ENCODE data around the gene RIMKLB.
"Not testable (repeated sequence)": the region's sequence is repeated elsewhere in the genome, so short reads cannot be mapped to it uniquely, and the experiment has no call there.

Gene RIMKLB

GRCh38 chr12:8820676-8821407, 123.1 kb downstream of the RIMKLB start:
- DNase-seq (ENCODE audit: low spot score) = not testable (repeated sequence)

- no peak for DNase-seq (ENCODE audit: low spot score)
Observed at GRCh38 chr12:8821591-8821990, 123.8 kb downstream of the RIMKLB start.

- no peak for DNase-seq (ENCODE audit: low spot score)
Observed at GRCh38 chr12:8822298-8822697, 124.5 kb downstream of the RIMKLB start, which contains the start of gene A2ML1. Gene A2ML1, plus strand, starts transcription at chr12:8822621. Its CDS starts 31 bp downstream, at chr12:8822652.

GRCh38 chr12:8823565-8824300, 125.9 kb downstream of the RIMKLB start:
- no peak for DNase-seq (ENCODE audit: low spot score)

- no peak for DNase-seq (ENCODE audit: low spot score)
Observed at GRCh38 chr12:8827551-8828256, 129.9 kb downstream of the RIMKLB start.

- no peak for DNase-seq (ENCODE audit: low spot score)
Observed at GRCh38 chr12:8828257-8829124, 130.7 kb downstream of the RIMKLB start.

GRCh38 chr12:8829125-8829518, 131.3 kb downstream of the RIMKLB start:
- DNase-seq (ENCODE audit: low spot score) = no peak

- no peak for DNase-seq (ENCODE audit: low spot score)
Observed at GRCh38 chr12:8829621-8830020, 131.8 kb downstream of the RIMKLB start.

- no peak for DNase-seq (ENCODE audit: low spot score)
Observed at GRCh38 chr12:8831116-8831515, 133.3 kb downstream of the RIMKLB start.

- DNase-seq (ENCODE audit: low spot score) = no peak
Observed at GRCh38 chr12:8832500-8832899, 134.7 kb downstream of the RIMKLB start.

Measured in CD4-positive, alpha-beta T cell treated with Interleukin-15 for 4 hours (primary cell).